Spleen (tissue), 7 donors: ENCODE data around the gene CACNA2D4.

Experiments
- POLR2AphosphoS5 ChIP-seq, 3 donors: sonication (generic); formaldehyde crosslinking; IDR thresholded peaks; one replicate each; pipeline ENCODE4 v1.5.1; 2017; ENCODE audit warnings: antibody characterized with exemption in 3 of 3
- TF ChIP-seq, protein P1 (sequence below), 11 experiments: fragments of 200-600 bp in 7 of 11; fragments of 450-650 bp in 4 of 11; sonication (generic) in 4 of 11; IDR thresholded peaks in 8 of 11; conservative IDR thresholded peaks in 3 of 11; 1 replicate in 7 of 11; 2 replicates in 4 of 11; pipeline versions ENCODE4 v1.4.0 to v1.8.0; 2016 to 2021; ENCODE audit warnings: antibody characterized with exemption in 11 of 11, inconsistent platforms in 4 of 11, mild to moderate bottlenecking in 1 of 11
- donor health status: DM: no; HTN: no; CAD: no; lungs with moderate emphysema.
- donor health status: DM: no; HTN: no; CAD: no.
- donor health status: DM: no; HTN: no; CAD: no.

DNA sequence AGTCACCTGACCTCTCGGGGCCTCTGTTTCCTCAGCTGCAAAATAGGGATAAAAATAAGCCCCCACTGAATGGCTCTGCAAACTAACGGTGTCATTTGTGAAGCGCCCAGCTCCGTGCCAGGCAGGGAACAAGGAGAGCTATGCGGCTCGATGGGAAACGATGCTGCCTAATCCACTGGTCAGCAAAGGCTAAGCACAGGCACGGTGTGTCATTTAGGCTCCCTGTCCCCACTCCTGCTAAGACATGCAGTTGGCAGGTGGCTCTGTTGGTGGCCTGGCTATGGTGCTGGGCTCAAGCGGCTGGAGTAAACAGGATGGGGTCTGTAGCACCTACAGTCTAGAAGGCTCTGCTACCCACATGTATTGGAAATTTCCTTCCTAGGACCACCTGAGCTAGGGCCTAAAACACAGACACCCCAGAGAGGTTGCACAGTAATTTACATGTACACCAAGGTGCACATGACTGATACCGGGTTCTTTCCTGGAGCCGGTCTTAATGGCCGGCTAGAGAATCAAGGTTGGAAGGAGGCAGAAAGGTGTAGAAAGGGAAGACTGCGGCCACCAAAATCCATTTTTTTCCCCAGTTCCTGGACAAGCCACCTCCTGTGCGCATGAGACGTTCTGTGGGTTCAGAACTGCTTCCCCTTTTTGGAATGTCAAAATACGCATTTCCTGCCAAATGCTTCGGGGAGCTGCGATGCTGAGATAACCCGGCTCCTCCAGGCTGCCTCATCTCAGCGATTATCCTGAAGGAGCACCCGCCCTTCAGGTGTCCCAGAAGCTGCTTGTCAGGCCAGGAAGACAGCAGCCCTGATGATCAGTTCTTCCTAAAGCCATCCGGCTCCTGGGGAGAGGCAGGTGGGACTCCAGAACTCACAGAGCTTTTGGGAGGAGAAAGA is 1.0 kb downstream of the CACNA2D4 start:
- TF ChIP-seq, protein P1, sequence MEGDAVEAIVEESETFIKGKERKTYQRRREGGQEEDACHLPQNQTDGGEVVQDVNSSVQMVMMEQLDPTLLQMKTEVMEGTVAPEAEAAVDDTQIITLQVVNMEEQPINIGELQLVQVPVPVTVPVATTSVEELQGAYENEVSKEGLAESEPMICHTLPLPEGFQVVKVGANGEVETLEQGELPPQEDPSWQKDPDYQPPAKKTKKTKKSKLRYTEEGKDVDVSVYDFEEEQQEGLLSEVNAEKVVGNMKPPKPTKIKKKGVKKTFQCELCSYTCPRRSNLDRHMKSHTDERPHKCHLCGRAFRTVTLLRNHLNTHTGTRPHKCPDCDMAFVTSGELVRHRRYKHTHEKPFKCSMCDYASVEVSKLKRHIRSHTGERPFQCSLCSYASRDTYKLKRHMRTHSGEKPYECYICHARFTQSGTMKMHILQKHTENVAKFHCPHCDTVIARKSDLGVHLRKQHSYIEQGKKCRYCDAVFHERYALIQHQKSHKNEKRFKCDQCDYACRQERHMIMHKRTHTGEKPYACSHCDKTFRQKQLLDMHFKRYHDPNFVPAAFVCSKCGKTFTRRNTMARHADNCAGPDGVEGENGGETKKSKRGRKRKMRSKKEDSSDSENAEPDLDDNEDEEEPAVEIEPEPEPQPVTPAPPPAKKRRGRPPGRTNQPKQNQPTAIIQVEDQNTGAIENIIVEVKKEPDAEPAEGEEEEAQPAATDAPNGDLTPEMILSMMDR (IDR thresholded peaks at IDR 0.05 in 8 of 11, conservative IDR thresholded peaks at IDR 0.05 in 3 of 11): no peak
- TF ChIP-seq POLR2AphosphoS5 (IDR thresholded peaks at IDR 0.05): peak in 2 of 3 donors; percentile 62 to 78
